Measurements from ENCODE around the gene FBXO31.
A peak's percentile ranks its signal among the peaks of the same experiment; 100 is the strongest.

The FBXO31 gene

DNA sequence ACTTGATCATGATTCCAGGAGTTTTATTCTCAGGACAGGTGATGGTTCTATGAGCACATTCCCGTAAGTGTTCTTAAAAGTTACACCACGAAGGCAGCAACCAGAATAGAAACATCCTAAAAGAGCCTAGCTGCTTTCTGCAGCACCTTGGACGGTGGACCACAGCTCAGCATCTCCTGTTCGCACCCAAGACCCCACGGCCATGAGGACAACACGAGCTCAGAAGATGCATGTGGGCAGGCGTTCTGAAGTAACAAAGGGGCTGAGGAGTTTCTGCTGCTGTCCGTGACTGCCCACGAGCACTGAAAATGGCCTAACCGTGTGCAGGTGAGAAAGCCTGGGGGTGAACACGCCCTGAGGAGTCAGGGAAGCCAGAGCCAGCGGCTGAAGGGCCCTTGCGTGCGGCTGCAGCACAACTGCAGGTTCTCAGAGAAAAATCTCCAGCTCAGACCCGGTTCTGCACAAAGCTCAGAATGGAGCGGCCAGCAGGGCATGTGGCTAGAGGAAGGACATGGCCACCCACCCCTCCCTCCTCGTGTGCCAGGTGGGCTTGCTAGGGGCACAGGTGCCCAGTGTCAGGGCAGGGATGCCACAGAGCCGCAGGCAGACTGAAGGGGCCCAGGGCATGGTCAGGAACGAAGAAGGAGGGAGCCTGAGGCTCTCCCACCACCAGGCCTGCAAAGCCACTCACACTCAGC, 55.6 kb downstream of the FBXO31 start:
- DNase-seq (ENCODE audit: low spot score), result no peak

GRCh38 chr16:87326151-87326571, 57.4 kb downstream of the FBXO31 start:
- no peak for DNase-seq (ENCODE audit: low spot score)

DNA sequence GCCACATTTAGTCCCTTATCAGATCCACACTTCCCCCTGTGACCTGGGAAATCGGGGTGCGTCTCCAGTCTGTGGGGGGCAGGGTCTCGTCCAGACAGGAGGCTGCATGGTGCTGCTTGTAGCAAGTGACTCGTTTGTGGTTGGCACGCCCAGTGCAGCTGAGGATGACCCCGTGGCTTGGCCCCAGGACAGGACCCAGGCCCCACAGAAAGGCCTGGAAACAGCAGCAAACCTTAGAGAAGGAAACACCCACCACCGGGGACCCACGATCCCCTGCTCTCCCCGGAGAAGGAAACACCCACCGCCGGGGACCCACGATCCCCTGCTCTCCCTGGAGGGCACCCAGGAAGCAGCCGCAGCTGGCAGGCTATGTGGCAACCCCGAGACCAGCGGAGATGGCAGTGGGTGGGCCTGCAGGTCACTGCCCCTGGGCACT, 58.1 kb downstream of the FBXO31 start:
- DNase-seq (ENCODE audit: low spot score), result peak; percentile 44

- DNase-seq (ENCODE audit: low spot score), result peak; percentile 73
These were observed 58.9 kb downstream of the FBXO31 start for GRCh38 chr16:87324411-87325275.

- DNase-seq (ENCODE audit: low spot score), result no peak
These were observed 59.7 kb downstream of the FBXO31 start for GRCh38 chr16:87323727-87324410.

- no peak for DNase-seq (ENCODE audit: low spot score)
These were observed 60.5 kb downstream of the FBXO31 start for GRCh38 chr16:87322833-87323726.

DNA sequence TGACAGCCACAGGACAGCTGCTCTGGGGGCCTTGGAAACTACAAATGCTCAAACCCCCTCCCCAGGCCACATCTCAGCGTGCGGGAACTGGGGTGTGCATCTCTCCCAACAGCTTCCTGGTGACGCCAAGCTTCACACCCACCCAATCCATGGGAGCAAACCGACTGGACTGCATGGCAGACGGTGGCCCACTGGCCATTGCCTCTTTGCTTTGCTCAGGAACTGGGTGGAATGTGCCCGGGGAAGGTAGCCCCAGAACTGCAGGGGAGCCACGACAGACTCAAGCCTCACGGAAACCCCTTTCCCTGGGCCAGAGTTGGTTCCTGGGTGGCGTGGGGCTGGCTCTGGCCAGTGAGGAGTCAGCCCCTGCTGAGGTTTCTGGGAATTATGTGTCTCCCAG, 61.2 kb downstream of the FBXO31 start:
- no peak for DNase-seq (ENCODE audit: low spot score)

GRCh38 chr16:87321336-87322107, 62.1 kb downstream of the FBXO31 start:
- no peak for DNase-seq (ENCODE audit: low spot score)

DNA sequence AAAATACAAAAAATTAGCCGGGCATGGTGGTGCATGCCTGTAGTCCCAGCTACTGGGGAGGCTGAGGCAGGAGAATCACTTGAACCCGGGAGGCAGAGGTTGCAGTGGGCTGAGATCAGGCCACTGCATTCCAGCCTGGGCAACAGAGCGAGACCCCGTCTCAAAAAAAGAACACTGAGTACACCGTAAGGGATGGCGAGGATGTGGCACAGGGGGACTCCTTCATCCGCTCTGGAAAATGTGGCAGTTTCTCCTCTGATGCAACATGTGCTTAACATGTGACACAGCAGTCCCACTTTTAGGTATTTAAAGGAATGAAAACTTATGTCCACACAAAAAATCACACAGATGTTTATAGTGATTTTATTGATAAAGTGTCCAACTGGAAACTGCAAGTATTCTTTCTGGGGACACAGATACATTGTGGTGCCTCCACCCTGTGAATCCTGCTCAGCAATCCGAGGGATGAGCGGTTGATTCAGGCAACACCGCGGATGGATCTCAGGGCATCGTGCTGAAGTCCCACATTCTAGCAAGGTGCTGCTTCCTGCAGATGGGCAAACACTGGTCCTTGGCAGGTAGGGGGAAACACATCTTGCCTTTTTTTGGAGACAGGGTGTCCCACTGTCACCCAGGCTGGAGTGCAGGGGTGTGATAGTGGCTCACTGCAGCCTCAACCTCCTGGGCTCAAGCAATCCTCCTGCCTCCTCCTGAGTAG, 62.9 kb downstream of the FBXO31 start:
- no peak for DNase-seq (ENCODE audit: low spot score)

- DNase-seq (ENCODE audit: low spot score), result no peak
These were observed 63.5 kb downstream of the FBXO31 start for GRCh38 chr16:87319997-87320491.

DNA sequence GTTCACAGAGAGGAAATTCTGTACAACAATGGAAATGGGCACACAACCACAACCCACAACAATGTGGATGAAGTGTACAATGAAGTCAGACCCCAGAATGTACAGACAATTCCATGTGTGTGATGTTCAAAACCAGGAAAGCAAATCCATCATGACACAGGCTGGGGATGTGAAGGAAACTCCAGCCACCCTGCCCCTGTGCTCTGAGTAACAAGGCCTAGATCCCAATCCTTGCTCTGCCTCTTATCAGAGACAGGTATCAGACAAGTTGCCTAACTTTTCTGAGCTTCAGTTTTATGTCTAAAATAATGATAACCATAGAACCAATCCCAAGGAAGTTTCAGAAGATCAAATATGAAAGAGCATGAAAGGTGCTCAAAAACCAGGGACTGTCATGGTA, 64.6 kb downstream of the FBXO31 start:
- no peak for DNase-seq (ENCODE audit: low spot score)

DNA sequence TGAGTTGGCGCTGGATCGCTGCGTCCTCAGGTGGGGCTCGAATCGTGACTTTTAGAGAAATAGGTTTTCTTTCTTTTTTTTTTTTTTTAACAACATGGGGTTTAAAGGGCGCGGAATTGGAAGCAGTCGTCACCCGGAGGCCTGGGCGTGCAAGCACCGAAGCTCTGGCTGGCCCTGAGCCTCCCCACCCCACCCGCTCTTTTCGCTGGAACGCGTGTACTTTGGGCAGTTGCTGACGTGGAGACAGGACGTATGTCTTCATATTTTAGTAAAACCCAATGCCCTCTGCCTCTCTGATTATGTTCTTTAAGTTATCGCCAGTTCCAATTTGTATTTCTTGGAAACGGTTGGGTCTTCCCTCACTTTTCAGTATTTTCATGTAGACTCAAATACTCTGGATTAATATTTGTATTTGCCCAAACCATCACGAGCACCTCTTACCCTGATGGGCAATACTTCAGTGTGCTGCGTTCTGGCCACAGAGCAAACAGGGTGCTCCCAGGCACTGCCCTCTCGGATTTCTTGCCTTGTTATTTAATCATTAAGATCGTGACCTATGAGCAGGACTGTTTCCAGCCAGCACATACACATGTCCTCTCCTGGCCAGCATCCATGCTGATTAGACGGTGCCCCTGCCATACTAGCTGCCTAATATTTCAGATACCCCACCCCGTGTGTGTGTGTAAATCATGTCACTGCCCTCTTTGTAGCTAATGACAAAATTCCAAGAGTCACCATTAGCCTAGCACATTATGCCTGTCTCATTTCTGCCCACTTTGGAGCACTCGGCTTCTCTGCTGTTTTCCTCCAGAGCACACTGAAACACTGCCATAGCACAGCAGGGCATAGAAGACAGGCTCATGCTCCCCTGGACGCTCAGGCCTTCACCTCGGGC, 65.6 kb downstream of the FBXO31 start:
- peak; percentile 78 for DNase-seq (ENCODE audit: low spot score)

DNA sequence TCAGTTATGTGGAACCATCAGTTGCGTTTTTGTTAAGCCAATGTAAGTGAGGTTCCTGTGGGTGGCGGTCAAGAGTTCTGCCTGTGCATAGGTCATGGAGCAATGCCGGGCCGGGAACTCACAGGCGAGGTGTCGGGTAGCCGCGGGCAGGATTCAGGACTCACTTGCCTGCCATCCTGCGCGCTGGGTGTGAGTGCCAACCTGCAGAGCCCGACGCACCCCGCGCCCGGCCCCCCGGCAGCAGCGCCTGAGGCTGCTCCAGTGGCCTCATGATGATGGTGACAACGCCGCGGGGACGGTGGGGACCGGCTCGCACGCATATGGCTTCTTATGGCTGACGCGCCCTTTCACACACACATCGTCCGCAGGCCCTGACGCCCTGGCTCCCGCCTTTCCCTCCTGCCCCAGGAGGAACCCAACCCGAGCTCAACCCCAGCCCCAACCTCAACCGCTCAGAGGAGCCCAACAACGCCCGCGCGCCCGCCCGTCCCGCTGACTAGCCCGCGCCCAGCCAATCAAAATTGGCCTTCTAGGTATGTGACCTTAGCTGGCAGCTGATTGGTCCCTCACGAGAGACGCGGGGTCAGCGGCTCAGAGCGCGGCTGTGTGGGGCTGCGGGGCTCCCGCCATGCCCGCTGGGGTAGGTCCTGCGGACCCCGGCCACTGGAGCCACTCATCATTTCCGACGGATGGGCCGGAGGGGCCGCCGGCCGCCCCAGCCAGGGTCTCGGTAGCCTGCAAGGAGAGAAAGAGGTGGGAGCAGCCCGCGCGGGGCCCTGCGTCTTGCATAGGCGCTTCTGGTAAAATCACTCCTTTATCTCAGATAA, 66.4 kb downstream of the FBXO31 start, which contains the start of gene C16orf95:
C16orf95 (minus strand) TSS at position 470 of the 827 bp plus-strand sequence; CDS start at position 320, 150 bp downstream.
- DNase-seq (ENCODE audit: low spot score), result peak; percentile 100

DNA sequence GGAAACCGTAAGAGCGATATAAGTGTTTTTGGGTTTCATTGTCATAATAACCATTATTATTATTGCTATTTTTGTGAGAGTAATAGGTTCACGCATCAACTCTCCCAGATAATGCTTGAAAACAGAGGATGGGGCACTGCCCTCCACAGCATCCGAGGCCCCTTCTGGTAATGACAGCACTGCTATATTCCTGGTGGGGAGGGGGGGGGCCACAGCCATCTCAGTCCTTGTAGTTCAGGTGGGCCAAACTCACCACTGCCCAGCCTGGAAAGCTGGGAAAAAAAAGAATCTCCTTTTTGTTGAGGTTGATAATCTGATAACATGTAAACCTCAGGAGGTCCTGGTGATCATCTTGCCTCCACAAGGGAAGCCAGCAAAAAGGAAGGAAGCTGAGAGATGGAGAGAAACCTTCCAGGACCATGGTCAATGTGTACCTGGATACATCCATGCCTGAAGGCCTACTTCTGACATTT, 67.1 kb downstream of the FBXO31 start:
- no peak for DNase-seq (ENCODE audit: low spot score)

DNA sequence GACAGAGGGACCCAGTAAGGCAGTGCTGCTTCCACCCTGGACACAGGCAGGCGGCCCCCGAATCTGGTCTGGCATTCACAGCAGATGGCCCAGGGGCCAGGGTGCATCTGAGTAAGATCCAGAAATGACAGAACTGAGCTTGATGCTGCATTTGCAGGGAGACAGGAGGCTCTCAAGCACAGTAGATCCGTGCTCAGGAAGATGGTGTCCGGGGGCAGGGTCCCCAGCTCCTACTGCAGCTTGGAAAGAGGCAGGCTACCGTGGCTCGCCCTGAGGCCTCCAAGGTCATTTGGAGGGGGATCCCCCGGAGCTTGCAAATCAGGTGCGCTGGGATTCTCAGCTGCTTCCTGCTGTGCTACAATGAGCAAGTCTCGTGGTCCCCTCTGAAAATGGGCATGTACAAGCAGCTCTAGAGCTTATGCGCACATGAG, 68.6 kb downstream of the FBXO31 start:
- no peak for DNase-seq (ENCODE audit: low spot score)

DNA sequence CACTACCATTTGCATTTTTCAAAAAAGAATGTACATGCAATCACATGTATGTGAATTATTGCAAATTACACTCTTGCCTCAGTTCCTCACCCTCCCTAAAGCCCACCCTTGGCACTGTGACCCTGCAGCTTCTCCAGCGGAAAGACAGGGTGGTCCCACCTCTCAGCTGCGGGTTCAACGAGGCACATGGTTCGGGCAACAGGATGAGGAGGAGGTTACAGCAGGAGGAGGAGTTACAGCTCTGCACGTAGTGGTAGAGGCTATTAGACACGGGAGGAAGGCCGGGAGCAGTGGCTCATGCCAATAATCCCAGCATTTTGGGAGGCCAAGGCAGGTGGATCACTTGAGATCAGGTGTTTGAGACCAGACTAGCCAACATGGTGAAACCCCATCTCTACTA, 71.6 kb downstream of the FBXO31 start:
- no peak for DNase-seq (ENCODE audit: low spot score)

- no peak for DNase-seq (ENCODE audit: low spot score)
These were observed 72.2 kb downstream of the FBXO31 start for GRCh38 chr16:87311387-87311786.

- DNase-seq (ENCODE audit: low spot score), result no peak
These were observed 73.0 kb downstream of the FBXO31 start for GRCh38 chr16:87310610-87311009.

All from GM03348 (cell line).